DLD1 (cell line): ENCODE measurements around the gene SDK2.

ENCODE experiments used
- in situ Hi-C: cut with HindIII; loops from 2 replicates; pipeline ENCODE4 v1.10.0; 2017; ENCODE audit warnings: low sequenced_read_pairs

Gene SDK2

GRCh38 chr17:73352261-73352660 is 292.0 kb downstream of the SDK2 start:
- in situ Hi-C loops, result no loop called here

GRCh38 chr17:73351764-73352163 is 292.5 kb downstream of the SDK2 start:
- in situ Hi-C loops, result no loop called here

- in situ Hi-C loops, result no loop called here
Measured at GRCh38 chr17:73350864-73351263, 293.4 kb downstream of the SDK2 start.

- in situ Hi-C loops, result loop anchor here (5.0 kb wide), 2 partner anchors 43 to 82 kb away; no protein-coding TSS in a partner anchor
Measured at GRCh38 chr17:73349647-73350046, 294.6 kb downstream of the SDK2 start.

GRCh38 chr17:73349138-73349537 is 295.1 kb downstream of the SDK2 start:
- in situ Hi-C loops, result loop anchor here (5.0 kb wide), 2 partner anchors 43 to 82 kb away; no protein-coding TSS in a partner anchor

- in situ Hi-C loops, result loop anchor here (5.0 kb wide), 2 partner anchors 44 to 81 kb away; no protein-coding TSS in a partner anchor
Measured at GRCh38 chr17:73348829-73349095, 295.5 kb downstream of the SDK2 start.

GRCh38 chr17:73348018-73348828 is 296.0 kb downstream of the SDK2 start:
- in situ Hi-C loops, result loop anchor here (5.0 kb wide), 2 partner anchors 44 to 81 kb away; no protein-coding TSS in a partner anchor

- in situ Hi-C loops, result loop anchor here (5.0 kb wide), 2 partner anchors 45 to 80 kb away; no protein-coding TSS in a partner anchor
Measured at GRCh38 chr17:73347351-73347750, 296.9 kb downstream of the SDK2 start.

GRCh38 chr17:73346501-73347162 is 297.6 kb downstream of the SDK2 start:
- in situ Hi-C loops, result loop anchor here (5.0 kb wide), 2 partner anchors 46 to 79 kb away; no protein-coding TSS in a partner anchor

GRCh38 chr17:73343739-73344454 is 300.3 kb downstream of the SDK2 start:
- in situ Hi-C loops, result no loop called here

GRCh38 chr17:73343168-73343634 is 301.0 kb downstream of the SDK2 start:
- in situ Hi-C loops, result no loop called here

GRCh38 chr17:73342541-73343167 is 301.6 kb downstream of the SDK2 start:
- in situ Hi-C loops, result no loop called here

GRCh38 chr17:73342050-73342522 is 302.2 kb downstream of the SDK2 start:
- in situ Hi-C loops, result no loop called here

GRCh38 chr17:73341350-73342049 is 302.7 kb downstream of the SDK2 start:
- in situ Hi-C loops, result no loop called here

GRCh38 chr17:73340093-73340596 is 304.1 kb downstream of the SDK2 start:
- in situ Hi-C loops, result no loop called here

GRCh38 chr17:73338566-73339197 is 305.6 kb downstream of the SDK2 start:
- in situ Hi-C loops, result no loop called here

- in situ Hi-C loops, result no loop called here
Measured at GRCh38 chr17:73338050-73338521, 306.2 kb downstream of the SDK2 start.

GRCh38 chr17:73337330-73337710 is 306.9 kb downstream of the SDK2 start:
- in situ Hi-C loops, result no loop called here
